ENCODE measurements around the gene TMEM72.

GRCh38 chr10:44967616-44968015 lies 56.5 kb downstream of the TMEM72 start:
- TF ChIP-seq CTCF (conservative IDR thresholded peaks at IDR 0.05; ENCODE audit: low read depth, low read length) (no peak), EZH2 (IDR thresholded peaks at IDR 0.05; ENCODE audit: low read length, unreplicated experiment) (no peak), EZH2phosphoT487 (IDR thresholded peaks at IDR 0.05; ENCODE audit: borderline replicate concordance, low read length) (no peak)

Data from PC-3 (cell line).